Spleen (tissue), 7 donors: ENCODE results near the gene ETV6.

Experiments used
- POLR2A ChIP-seq, 3 donors: fragments of 450-650 bp; IDR thresholded peaks; one replicate each; pipeline ENCODE4 v1.5.1; 2017; ENCODE audit warnings: antibody characterized with exemption in 3 of 3, mild to moderate bottlenecking in 1 of 3
- TF ChIP-seq, protein P1 (sequence below), 11 experiments: fragments of 200-600 bp in 7 of 11; fragments of 450-650 bp in 4 of 11; sonication (generic) in 4 of 11; IDR thresholded peaks in 8 of 11; conservative IDR thresholded peaks in 3 of 11; 1 replicate in 7 of 11; 2 replicates in 4 of 11; pipeline versions ENCODE4 v1.4.0 to v1.8.0; 2016 to 2021; ENCODE audit warnings: antibody characterized with exemption in 11 of 11, inconsistent platforms in 4 of 11, mild to moderate bottlenecking in 1 of 11
- donor health status: DM: no; HTN: no; CAD: no; lungs with moderate emphysema.
- donor health status: DM: no; HTN: no; CAD: no.
- donor health status: DM: no; HTN: no; CAD: no.

DNA sequence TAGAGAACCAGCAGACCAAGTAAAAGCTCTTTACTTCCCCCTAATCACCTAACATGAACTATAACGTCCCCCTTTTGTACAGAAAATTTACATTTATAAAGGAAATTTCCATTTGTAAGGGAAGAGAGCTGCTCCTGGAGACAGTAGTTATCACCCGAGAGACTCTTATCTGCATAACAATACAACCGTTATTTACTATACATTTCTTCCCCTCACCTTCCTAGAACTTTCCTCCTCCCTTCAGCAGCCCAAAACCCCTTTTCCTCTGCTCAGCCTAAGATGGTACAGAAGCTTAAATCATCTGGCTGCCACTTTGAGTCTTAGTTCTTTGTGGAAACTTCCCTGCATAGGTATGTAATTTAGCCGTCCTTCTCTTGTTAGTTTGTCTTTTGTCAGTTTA is 40.4 kb upstream of the ETV6 start:
- TF ChIP-seq, protein P1, sequence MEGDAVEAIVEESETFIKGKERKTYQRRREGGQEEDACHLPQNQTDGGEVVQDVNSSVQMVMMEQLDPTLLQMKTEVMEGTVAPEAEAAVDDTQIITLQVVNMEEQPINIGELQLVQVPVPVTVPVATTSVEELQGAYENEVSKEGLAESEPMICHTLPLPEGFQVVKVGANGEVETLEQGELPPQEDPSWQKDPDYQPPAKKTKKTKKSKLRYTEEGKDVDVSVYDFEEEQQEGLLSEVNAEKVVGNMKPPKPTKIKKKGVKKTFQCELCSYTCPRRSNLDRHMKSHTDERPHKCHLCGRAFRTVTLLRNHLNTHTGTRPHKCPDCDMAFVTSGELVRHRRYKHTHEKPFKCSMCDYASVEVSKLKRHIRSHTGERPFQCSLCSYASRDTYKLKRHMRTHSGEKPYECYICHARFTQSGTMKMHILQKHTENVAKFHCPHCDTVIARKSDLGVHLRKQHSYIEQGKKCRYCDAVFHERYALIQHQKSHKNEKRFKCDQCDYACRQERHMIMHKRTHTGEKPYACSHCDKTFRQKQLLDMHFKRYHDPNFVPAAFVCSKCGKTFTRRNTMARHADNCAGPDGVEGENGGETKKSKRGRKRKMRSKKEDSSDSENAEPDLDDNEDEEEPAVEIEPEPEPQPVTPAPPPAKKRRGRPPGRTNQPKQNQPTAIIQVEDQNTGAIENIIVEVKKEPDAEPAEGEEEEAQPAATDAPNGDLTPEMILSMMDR (IDR thresholded peaks at IDR 0.05 in 8 of 11, conservative IDR thresholded peaks at IDR 0.05 in 3 of 11): no peak
- no peak for TF ChIP-seq POLR2A (IDR thresholded peaks at IDR 0.05)
